HG03139 (cell line): ENCODE measurements around the gene FAM174A.
A peak's percentile ranks its signal among the peaks of the same experiment; 100 is the strongest.

ENCODE experiments used
- ATAC-seq: cut with Tn5 transposase; IDR thresholded peaks from one replicate; pipeline ENCODE4 v1.9.1; 2021; ENCODE audit not compliant: unreplicated experiment

Gene FAM174A

DNA sequence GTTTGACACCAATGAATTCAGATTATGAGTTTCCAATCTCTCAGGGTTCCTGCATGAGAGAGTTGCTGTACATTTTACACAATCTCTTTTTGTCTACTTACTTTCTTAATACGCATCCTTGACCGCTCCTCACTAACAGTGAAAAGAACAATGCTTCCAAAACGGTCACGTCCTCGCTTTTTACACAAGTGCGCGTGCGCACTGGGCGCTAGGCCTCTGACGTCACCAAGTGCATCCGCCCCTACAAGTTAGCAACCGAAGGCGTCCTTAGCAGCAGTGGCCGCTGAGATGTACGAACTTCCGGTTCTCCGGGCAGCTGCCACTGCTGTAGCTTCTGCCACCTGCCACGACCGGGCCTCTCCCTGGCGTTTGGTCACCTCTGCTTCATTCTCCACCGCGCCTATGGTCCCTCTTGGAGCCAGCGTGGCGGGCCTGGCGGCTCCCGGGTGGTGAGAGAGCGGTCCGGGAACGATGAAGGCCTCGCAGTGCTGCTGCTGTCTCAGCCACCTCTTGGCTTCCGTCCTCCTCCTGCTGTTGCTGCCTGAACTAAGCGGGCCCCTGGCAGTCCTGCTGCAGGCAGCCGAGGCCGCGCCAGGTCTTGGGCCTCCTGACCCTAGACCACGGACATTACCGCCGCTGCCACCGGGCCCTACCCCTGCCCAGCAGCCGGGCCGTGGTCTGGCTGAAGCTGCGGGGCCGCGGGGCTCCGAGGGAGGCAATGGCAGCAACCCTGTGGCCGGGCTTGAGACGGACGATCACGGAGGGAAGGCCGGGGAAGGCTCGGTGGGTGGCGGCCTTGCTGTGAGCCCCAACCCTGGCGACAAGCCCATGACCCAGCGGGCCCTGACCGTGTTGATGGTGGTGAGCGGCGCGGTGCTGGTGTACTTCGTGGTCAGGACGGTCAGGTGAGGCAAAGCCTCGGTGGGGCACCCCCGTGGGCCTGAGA, at the start of gene FAM174A:
TSS of gene FAM174A (plus strand) at position 315 of the 946 bp plus-strand sequence. CDS start at position 472, 157 bp downstream.
- ATAC-seq, result peak; percentile 99

DNA sequence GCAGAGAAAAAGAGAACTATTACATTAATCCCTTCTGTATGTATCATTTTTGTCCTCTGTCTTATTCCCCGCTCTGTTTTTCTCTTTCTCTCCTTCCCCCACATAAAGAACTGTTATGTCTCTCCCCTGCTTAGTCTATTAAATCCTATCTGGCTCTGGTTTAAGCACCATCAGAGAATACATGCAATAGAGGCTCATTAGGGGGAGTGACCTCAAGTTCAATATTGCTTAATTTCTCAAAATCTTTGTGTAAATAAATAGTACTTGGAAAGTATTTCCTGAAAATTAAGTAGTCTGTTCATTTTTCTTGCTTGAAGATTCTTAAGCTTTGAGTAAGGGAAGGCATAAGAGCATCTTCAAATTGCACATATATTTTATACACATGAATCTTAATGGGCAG, 41.2 kb upstream of the FAM174A start:
- no peak for ATAC-seq

GRCh38 chr5:100496296-100496695, 38.9 kb upstream of the FAM174A start:
- no peak for ATAC-seq

DNA sequence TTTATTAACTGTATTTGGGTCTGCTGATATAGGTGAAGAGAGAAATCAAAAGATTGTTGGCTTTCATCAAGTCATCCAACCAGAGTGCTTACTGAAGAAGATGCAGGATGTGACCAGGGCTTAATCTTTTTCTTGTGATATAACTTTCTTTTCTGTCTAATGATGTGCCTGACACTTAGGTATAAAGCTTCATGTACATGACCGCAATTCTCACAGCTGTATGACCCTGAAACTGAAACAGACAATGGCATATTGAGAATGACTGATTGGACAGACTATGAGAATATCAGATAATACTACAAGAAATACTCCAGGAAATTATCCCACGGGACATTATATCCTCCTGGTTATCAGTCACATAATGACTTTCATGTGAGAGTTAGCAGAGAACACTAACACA, 32.5 kb upstream of the FAM174A start:
- ATAC-seq, result no peak

GRCh38 chr5:100505984-100506670, 29.0 kb upstream of the FAM174A start:
- no peak for ATAC-seq

DNA sequence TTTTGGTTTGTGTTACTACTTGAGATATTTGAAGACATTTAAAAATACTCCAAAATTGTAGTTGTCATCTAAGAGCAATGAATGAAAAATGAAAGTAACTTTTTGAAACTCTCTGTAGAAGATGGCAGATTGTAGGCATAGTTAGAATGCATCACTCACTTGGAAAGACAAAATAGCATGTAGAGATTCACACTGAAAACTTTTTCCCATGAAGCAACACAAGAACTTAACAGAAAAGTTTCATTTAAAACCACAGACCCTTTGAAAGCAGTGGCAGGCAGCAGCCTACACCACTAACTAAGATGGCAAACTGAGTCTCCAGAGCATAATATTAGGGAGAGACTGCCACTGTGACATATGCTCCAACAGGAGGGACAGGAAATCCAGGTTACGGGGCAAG, 18.9 kb upstream of the FAM174A start:
- ATAC-seq, result peak; percentile 46

- no peak for ATAC-seq
Measured at GRCh38 chr5:100517301-100517974, 17.7 kb upstream of the FAM174A start.

GRCh38 chr5:100518377-100518776, 16.8 kb upstream of the FAM174A start:
- no peak for ATAC-seq

GRCh38 chr5:100519075-100519474, 16.1 kb upstream of the FAM174A start:
- peak; percentile 60 for ATAC-seq

DNA sequence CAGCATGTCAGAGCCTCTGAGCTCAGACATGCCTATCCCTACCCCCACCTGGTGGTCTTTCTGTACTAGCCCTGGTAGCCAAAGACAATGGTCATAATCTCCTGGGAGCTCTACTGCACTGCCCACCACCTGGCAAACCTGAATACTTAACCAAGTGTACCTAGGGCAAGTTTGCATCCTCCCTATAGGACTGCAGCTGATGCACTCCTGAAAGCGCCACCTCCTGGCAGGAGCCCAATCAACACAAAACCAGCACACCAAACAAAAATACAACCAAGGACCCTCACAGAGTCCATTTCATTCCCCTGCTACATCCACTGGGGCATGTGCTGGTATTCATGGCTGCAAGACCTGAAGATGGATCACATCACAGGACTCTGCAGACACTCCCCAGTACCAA, 14.8 kb upstream of the FAM174A start:
- ATAC-seq, result no peak

- no peak for ATAC-seq
Measured at GRCh38 chr5:100537946-100538345, 2.8 kb downstream of the FAM174A start.

- ATAC-seq, result no peak
Measured at GRCh38 chr5:100539519-100539918, 4.3 kb downstream of the FAM174A start.

- ATAC-seq, result no peak
Measured at GRCh38 chr5:100542086-100542485, 6.9 kb downstream of the FAM174A start.

GRCh38 chr5:100546001-100546400, 10.8 kb downstream of the FAM174A start:
- ATAC-seq, result no peak

DNA sequence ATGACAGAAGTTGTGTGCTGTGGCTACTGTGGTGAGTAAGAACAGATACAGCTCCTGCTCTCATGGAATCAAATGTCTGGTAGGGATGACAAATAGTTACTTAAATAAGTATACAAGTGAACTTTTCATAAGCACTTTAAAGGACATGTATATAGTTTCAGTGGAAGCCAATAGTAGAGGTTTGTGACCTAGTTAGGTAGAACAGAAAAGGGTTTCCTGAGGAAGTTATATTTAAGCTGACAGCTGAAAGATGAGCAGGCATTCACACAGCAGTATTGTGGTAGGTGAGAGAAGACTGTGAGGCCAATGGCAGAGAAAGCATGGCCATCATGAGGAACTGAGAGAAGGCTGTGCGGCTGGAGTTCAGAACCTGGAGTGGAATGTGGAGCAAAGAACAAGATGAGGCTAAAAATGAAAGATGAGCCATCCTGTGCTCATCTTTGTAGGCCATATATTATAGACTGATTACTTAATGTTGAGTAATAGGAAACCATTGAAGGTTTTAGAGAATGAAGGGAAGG, 15.4 kb downstream of the FAM174A start:
- ATAC-seq, result peak; percentile 88

DNA sequence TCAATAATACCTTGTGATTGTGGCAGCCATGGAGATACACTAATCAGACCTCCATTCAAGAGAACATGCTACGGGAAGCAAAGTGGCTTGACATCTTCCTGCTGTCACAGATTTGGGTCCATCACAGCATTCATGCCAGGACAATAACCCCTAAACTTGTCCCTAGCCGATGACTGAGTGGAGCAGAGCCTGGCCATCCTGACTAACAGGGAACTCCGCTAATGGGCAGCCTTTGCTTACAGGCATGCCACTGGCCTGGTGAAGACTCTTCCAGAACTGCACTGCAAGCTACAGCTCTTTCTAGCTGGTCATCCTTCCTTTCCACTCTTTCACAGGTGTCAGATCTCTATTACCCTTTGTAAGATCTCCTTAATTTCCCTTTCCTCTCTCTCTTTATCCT, 16.0 kb downstream of the FAM174A start:
- ATAC-seq, result no peak

- ATAC-seq, result no peak
Measured at GRCh38 chr5:100553209-100553608, 18.0 kb downstream of the FAM174A start.

DNA sequence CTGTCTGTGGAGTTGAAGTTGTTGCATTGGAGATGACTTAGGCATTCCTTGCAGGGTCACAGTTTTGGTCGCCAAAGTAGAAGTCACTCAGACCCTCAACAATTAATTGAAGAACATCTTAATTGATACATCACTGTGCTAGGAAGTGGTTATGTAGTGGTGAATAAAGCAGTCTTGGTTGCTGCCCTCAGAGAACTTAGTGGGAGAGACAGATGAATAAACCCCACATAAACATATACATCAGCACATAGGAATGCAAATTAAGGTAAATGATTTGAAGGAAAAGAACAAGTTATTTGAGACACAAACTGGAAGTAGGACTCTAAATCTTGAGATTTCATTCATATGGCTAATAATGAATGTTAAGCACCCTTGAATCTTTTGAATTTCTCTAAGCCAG, 25.7 kb downstream of the FAM174A start:
- ATAC-seq, result no peak

DNA sequence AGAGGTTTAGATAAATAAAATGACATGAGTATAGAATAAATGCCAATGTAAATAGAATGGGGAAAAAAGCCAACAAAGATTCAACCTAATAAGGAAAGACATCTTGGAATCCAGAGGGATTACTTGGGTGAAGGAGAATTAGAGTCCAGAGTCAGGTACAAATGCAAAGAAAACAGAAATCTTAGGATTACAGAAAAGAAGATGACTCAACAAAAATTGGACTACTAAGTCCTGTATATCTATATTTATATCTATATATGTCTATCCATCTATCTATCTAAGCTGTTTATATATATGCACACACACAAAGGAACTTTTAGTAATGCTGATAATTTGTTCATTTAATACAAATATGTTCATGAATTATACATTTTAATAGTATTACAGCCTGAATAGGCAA, 27.6 kb downstream of the FAM174A start:
- no peak for ATAC-seq

- ATAC-seq, result no peak
Measured at GRCh38 chr5:100566382-100567141, 31.4 kb downstream of the FAM174A start.

- no peak for ATAC-seq
Measured at GRCh38 chr5:100574716-100575115, 39.5 kb downstream of the FAM174A start.
